ENCODE measurements around the gene ATN1.

DNA sequence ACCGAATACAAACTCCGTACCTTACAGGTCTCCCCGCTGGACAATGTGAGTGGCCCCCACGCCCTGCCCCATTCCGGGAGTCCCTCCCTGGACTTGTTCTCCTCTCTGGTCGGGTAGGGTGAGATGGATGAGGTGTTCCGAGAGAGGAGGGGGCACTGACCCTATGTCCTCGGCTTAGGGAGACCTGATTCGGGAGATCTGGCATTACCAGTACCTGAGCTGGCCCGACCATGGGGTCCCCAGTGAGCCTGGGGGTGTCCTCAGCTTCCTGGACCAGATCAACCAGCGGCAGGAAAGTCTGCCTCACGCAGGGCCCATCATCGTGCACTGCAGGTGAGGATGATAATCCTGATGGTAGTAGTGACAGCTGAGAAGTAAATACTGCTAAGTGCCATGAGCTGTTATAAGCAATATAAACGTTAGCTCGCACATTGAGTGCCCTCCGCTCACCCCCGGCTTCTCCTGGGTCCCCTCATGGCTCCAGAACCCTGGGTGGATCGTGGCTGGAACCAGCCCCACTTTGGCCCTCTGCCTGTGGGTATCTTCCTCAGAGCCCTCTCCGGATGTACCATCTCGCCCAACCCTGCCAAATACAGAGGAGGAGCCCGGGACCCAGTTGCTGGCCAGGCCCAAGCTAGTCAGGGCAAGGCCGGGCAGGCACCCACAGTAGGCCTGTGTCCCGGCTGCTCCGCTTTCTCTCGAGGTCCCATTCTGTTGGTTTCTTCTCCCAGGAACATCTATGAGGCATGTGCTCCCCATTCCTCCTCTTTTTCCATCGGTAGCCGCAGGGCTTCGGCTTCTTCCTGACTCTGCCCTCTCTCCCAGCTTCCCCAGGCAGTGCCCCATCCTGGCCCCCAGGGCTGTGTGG is 30.2 kb downstream of the ATN1 start:
- TF ChIP-seq, protein P1, sequence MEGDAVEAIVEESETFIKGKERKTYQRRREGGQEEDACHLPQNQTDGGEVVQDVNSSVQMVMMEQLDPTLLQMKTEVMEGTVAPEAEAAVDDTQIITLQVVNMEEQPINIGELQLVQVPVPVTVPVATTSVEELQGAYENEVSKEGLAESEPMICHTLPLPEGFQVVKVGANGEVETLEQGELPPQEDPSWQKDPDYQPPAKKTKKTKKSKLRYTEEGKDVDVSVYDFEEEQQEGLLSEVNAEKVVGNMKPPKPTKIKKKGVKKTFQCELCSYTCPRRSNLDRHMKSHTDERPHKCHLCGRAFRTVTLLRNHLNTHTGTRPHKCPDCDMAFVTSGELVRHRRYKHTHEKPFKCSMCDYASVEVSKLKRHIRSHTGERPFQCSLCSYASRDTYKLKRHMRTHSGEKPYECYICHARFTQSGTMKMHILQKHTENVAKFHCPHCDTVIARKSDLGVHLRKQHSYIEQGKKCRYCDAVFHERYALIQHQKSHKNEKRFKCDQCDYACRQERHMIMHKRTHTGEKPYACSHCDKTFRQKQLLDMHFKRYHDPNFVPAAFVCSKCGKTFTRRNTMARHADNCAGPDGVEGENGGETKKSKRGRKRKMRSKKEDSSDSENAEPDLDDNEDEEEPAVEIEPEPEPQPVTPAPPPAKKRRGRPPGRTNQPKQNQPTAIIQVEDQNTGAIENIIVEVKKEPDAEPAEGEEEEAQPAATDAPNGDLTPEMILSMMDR (IDR thresholded peaks at IDR 0.05), result no peak
- no peak for TF ChIP-seq POLR2AphosphoS5 (IDR thresholded peaks at IDR 0.05; ENCODE audit: low read depth, low read length)
- TF ChIP-seq SIN3A (IDR thresholded peaks at IDR 0.05; ENCODE audit: borderline replicate concordance, insufficient read depth, low read depth, low read length), result no peak
- TF ChIP-seq, protein P2, sequence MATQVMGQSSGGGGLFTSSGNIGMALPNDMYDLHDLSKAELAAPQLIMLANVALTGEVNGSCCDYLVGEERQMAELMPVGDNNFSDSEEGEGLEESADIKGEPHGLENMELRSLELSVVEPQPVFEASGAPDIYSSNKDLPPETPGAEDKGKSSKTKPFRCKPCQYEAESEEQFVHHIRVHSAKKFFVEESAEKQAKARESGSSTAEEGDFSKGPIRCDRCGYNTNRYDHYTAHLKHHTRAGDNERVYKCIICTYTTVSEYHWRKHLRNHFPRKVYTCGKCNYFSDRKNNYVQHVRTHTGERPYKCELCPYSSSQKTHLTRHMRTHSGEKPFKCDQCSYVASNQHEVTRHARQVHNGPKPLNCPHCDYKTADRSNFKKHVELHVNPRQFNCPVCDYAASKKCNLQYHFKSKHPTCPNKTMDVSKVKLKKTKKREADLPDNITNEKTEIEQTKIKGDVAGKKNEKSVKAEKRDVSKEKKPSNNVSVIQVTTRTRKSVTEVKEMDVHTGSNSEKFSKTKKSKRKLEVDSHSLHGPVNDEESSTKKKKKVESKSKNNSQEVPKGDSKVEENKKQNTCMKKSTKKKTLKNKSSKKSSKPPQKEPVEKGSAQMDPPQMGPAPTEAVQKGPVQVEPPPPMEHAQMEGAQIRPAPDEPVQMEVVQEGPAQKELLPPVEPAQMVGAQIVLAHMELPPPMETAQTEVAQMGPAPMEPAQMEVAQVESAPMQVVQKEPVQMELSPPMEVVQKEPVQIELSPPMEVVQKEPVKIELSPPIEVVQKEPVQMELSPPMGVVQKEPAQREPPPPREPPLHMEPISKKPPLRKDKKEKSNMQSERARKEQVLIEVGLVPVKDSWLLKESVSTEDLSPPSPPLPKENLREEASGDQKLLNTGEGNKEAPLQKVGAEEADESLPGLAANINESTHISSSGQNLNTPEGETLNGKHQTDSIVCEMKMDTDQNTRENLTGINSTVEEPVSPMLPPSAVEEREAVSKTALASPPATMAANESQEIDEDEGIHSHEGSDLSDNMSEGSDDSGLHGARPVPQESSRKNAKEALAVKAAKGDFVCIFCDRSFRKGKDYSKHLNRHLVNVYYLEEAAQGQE (IDR thresholded peaks at IDR 0.05; ENCODE audit: insufficient read depth in 1 of 2, low read depth in 2 of 2, low read length in 1 of 2), result no peak
- TF ChIP-seq TCF7L2 (IDR thresholded peaks at IDR 0.05; ENCODE audit: low read depth, low read length), result no peak

All from Panc1 (cell line).